ENCODE data around the gene RAI14. TPM values are rescaled to one million over a fixed set of nuclear protein-coding genes. Genes with fewer than 3 reads are reported as not detected.

Gene RAI14
- total RNA-seq = 17.0 and 19.0 TPM in 2 replicates
- polyA plus RNA-seq (2012) = 54.2 TPM

- DNase-seq (ENCODE audit: low read depth) = peak; percentile 72
These were observed at the start of gene RAI14 for GRCh38 chr5:34656001-34656699. Gene RAI14 (plus strand): TSS chr5:34656328. CDS start chr5:34686920, 30,592 bp downstream.

- DNase-seq (ENCODE audit: low read depth) = no peak
These were observed 47.8 kb upstream of the RAI14 start for GRCh38 chr5:34608368-34608767.

GRCh38 chr5:34608859-34609648 lies 47.1 kb upstream of the RAI14 start:
- DNase-seq (ENCODE audit: low read depth) = peak; percentile 78

GRCh38 chr5:34609951-34610441 lies 46.1 kb upstream of the RAI14 start:
- peak; percentile 28 for DNase-seq (ENCODE audit: low read depth)

GRCh38 chr5:34610546-34610945 lies 45.6 kb upstream of the RAI14 start:
- DNase-seq (ENCODE audit: low read depth) = no peak

GRCh38 chr5:34611464-34612415 lies 44.4 kb upstream of the RAI14 start:
- DNase-seq (ENCODE audit: low read depth) = no peak

GRCh38 chr5:34616651-34617050 lies 39.5 kb upstream of the RAI14 start:
- no peak for DNase-seq (ENCODE audit: low read depth)

- DNase-seq (ENCODE audit: low read depth) = no peak
These were observed 37.6 kb upstream of the RAI14 start for GRCh38 chr5:34618371-34619065.

- DNase-seq (ENCODE audit: low read depth) = no peak
These were observed 35.9 kb upstream of the RAI14 start for GRCh38 chr5:34620185-34620584.

- DNase-seq (ENCODE audit: low read depth) = no peak
These were observed 34.6 kb upstream of the RAI14 start for GRCh38 chr5:34621277-34622097.

GRCh38 chr5:34622098-34622400 lies 34.1 kb upstream of the RAI14 start:
- no peak for DNase-seq (ENCODE audit: low read depth)

GRCh38 chr5:34624691-34625090 lies 31.4 kb upstream of the RAI14 start:
- no peak for DNase-seq (ENCODE audit: low read depth)

- peak; percentile 28 for DNase-seq (ENCODE audit: low read depth)
These were observed 30.9 kb upstream of the RAI14 start for GRCh38 chr5:34625246-34625645.

GRCh38 chr5:34626036-34626435 lies 30.1 kb upstream of the RAI14 start:
- DNase-seq (ENCODE audit: low read depth) = no peak

- no peak for DNase-seq (ENCODE audit: low read depth)
These were observed 29.4 kb upstream of the RAI14 start for GRCh38 chr5:34626751-34627150.

- DNase-seq (ENCODE audit: low read depth) = no peak
These were observed 28.3 kb upstream of the RAI14 start for GRCh38 chr5:34627794-34628193.

- no peak for DNase-seq (ENCODE audit: low read depth)
These were observed 27.8 kb upstream of the RAI14 start for GRCh38 chr5:34628373-34628772.

- no peak for DNase-seq (ENCODE audit: low read depth)
These were observed 25.5 kb upstream of the RAI14 start for GRCh38 chr5:34630596-34630995.

GRCh38 chr5:34632807-34633422 lies 23.2 kb upstream of the RAI14 start:
- no peak for DNase-seq (ENCODE audit: low read depth)

Data from myocyte (in vitro differentiated cells).